Measurements from ENCODE around the gene PTCD3.

- no peak for TF ChIP-seq CTCF (IDR thresholded peaks at IDR 0.05)
- TF ChIP-seq POLR2A (IDR thresholded peaks at IDR 0.05), result no peak
Measured at GRCh38 chr2:86082756-86083155, 23.3 kb upstream of the PTCD3 start.

Data from breast epithelium (tissue), 3 donors.